Stimulated activated naive CD4-positive, alpha-beta T cell (primary cell): ENCODE data around the gene C2CD2L.
"Not testable (repeated sequence)": the region's sequence is repeated elsewhere in the genome, so short reads cannot be mapped to it uniquely, and the experiment has no call there.

ENCODE experiments used
- DNase-seq, 6 experiments: peaks; one replicate each; lab custom pipeline; 2025; lab: John Stamatoyannopoulos, UW

The C2CD2L gene

GRCh38 chr11:119115484-119116234, 8.5 kb downstream of the C2CD2L start:
- peak in 5 of 6 experiments; percentile 22 to 79 (median 68) for DNase-seq

- DNase-seq, result no peak
These were observed 9.1 kb downstream of the C2CD2L start for GRCh38 chr11:119116235-119116594.

- DNase-seq, result no peak
These were observed 9.5 kb downstream of the C2CD2L start for GRCh38 chr11:119116601-119117000.

GRCh38 chr11:119117004-119117706, 10.0 kb downstream of the C2CD2L start:
- no peak for DNase-seq

GRCh38 chr11:119118227-119118626, 11.1 kb downstream of the C2CD2L start:
- DNase-seq, result no peak

- no peak for DNase-seq
These were observed 11.8 kb downstream of the C2CD2L start for GRCh38 chr11:119118946-119119345.

GRCh38 chr11:119120639-119121007, 13.5 kb downstream of the C2CD2L start:
- peak in 1 of 6 experiments; percentile 3 for DNase-seq

- DNase-seq, result peak; percentile 96 to 100 (median 98)
These were observed 14.1 kb downstream of the C2CD2L start, which contains the start of gene HINFP for GRCh38 chr11:119121008-119121810. Gene HINFP (plus strand): TSS chr11:119121580. CDS start chr11:119126945, 5,365 bp downstream.

- no peak for DNase-seq
These were observed 14.6 kb downstream of the C2CD2L start for GRCh38 chr11:119121811-119122124.

- no peak for DNase-seq
These were observed 18.7 kb downstream of the C2CD2L start for GRCh38 chr11:119125821-119126220.

- DNase-seq, result no peak
These were observed 19.6 kb downstream of the C2CD2L start for GRCh38 chr11:119126675-119127268.

- DNase-seq, result no peak
These were observed 23.5 kb downstream of the C2CD2L start for GRCh38 chr11:119130662-119131061.

- DNase-seq, result no peak
These were observed 27.3 kb downstream of the C2CD2L start for GRCh38 chr11:119134389-119134978.

GRCh38 chr11:119139276-119139675, 32.1 kb downstream of the C2CD2L start:
- not testable (repeated sequence) for DNase-seq

GRCh38 chr11:119144825-119145486, 37.8 kb downstream of the C2CD2L start:
- no peak for DNase-seq

- no peak for DNase-seq
These were observed 38.4 kb downstream of the C2CD2L start for GRCh38 chr11:119145551-119145950.

GRCh38 chr11:119147604-119148333, 40.6 kb downstream of the C2CD2L start:
- DNase-seq, result peak in 1 of 6 experiments; percentile 23

- peak in 1 of 6 experiments; percentile 19 for DNase-seq
These were observed 41.5 kb downstream of the C2CD2L start for GRCh38 chr11:119148720-119149017.

GRCh38 chr11:119149018-119149785, 42.1 kb downstream of the C2CD2L start, which contains the start of gene ABCG4:
Gene ABCG4 (plus strand): TSS chr11:119149052. CDS start chr11:119149966, 914 bp downstream.
- peak in 4 of 6 experiments; percentile 11 to 38 (median 19) for DNase-seq

- DNase-seq, result no peak
These were observed 42.7 kb downstream of the C2CD2L start for GRCh38 chr11:119149786-119150275.
